GM18519 (cell line): ENCODE results near the gene ERN1.

Source experiments
- ATAC-seq: cut with Tn5 transposase; IDR thresholded peaks from one replicate; pipeline ENCODE4 v1.9.1; 2021; ENCODE audit warnings: mild to moderate bottlenecking, moderate library complexity; ENCODE audit not compliant: unreplicated experiment, low FRiP score

The ERN1 gene

DNA sequence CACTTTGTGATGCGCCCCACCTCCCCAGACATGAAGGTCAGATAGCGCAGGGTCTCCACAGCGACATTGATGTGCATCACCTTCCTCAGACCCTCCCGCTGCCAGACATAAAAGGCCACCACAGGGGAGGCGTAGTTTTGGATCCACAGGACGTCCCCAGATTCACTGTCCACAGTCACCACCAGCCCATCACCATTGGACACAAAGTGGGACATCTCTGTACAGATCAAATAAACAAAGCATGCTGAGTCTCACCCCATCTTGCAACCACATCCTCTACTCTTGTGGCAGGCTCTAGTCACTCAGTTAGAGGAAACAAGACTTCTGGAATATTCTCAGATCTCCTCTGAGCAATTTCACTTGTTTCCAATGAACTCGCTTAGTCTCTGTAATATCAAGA lies 63.2 kb downstream of the ERN1 start:
- no peak for ATAC-seq

GRCh38 chr17:64065161-64065560 lies 64.8 kb downstream of the ERN1 start:
- ATAC-seq = no peak

DNA sequence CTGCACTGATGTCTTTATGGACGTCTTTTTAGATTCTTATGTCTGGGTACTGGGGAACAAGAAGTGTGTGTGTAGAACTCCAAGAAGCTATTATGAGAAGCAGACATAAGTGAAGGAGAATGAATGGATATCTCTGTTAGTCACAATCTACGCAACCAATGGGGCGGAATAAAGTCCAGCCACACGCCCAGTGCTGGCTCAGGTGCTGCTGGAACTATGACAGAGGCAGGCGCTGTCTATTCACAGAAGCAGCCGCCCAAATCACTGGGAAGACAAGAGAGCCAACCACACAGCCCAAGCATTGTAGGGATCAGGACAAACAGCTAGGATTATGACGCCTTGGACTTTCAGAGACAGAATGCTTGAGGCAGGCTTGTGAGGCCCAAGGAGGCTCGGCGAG lies 65.6 kb downstream of the ERN1 start:
- ATAC-seq = no peak

DNA sequence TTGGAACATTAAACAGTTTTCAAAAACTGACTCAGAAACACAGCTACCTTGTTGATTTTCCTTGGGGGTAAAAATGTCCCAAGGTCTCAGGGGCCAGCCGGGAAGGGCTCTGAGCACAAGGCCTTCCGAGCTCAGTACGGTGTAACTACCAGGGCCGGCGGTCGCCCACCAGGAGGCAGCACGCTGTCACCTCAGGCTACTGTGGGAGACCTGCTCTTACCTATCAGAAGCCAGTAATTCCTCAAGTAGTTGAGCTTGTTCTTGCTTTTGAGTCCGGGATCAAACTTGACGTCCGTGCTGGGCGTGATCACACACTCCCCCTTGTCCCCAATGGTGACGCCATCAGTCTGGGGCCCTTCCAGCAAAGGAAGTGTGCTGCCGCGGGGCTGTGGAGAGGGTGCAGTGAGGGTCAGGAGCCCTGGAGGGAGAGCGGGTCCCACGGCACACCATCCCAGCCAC lies 66.1 kb downstream of the ERN1 start:
- ATAC-seq = no peak

DNA sequence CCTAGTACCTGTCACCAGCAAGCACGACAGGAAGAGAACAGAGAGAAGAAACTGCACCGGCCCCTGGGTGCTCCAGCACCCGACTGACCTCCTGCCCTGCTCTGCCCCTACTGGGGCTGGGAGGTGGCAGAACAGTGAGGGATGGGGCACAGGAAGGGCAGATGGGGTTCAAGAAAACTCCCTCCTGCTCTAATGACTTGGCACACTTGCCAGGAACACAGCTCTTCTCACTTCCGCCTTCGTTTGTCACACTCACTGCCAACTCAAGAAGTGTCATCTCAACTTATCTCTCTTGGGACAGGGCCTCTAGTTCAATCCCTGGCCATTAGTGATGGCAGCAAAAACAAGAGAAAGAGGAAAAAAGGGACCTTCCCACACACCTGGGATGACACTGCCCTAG lies 66.9 kb downstream of the ERN1 start:
- no peak for ATAC-seq

DNA sequence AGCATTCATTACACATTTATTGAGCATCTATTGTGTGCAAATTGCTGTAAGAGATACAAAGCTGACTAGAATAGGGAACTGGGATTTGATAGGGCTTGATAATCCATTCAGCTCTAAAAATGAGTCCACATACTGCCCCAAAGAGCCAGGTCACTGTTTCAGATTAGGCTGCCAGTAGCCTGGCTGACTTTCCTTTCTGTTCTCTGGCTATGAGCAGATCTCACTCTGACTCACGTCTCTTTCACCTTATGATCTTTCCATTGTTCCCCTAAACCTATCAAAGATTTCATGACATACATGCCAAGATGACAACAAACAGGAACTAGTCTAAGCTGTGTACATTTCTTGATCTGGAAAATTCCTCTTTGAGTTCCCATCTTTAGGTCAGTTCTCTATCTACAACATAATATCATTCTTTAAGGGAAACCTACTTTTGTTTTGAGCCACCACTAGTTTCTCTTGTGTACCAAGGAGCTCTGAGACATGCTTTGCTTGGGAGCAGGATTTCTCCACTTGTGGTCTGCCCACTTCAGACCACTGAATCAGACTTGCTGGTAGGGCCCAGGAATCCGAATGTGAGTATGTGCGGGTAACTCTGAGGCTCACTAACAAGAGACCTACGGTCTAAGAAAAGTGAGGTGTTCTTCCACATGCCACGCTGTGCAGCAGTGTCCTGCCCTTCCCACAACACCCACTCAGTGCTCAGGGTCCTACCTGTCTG lies 68.6 kb downstream of the ERN1 start:
- no peak for ATAC-seq

DNA sequence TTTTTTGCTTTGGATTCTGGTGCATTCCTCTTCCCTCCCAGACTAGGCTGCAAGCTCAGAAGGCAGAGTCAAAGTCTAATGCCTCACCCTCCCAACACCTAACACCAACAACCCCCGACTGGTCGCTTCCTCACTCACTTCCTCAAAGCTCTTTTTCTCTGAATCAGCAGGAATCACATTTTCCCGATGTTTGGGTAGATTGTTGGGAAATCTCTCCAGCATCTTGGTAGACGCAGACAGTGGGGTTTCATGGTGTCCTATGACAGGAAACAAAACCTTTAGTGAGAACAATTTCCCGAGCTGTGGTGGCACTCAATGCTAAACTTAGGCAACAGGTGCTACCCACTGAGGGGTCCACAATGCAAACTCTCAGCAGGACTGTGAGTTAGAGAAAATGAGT lies 69.6 kb downstream of the ERN1 start:
- ATAC-seq = no peak

DNA sequence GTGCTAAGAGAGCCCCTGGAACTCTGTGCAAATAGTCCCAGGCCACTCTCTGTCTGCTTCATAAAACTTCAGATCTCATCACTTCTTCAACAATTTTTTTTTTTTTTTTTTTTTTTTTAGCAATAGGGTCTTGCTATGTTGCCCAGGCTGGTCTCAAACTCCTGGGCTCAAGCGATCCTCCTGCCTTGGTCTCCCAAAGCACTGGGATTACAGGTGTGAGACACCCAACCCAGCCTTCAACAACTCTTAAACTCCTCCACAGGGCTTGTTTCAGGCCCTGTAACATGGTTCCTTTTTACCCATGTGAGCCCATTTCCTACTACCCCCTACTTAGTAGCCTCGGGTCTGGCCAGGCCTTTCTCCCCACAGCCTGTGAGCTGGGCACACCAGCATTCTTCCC lies 70.2 kb downstream of the ERN1 start:
- no peak for ATAC-seq

- ATAC-seq = no peak
Observed at GRCh38 chr17:64058621-64059020, 71.3 kb downstream of the ERN1 start.

DNA sequence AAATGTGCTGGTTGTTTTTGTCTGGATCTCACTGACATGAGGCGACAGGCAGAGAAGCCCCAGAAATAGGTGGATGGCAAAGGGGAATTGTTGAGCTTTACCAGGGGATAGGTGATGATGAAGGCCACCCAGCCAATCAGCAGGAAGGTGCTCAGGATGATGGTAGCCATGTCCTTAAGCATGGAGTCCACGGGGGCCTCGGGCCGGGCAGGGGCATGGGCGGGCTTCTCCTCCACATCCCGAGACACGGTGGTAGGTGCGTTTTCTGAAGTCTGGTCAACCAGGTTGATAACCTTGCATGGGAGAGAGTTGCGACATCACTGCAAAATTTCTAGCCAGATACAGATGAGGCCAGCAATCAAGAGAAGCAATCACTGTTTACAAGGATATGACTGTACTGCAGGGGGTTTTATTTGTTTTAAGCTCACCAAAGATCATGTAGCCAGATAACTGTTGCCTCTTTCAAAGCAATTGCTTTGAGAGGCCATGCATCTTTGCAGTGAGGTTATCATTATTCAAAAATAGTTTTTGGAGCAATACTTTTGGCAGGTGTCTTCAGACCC lies 72.2 kb downstream of the ERN1 start:
- no peak for ATAC-seq

- no peak for ATAC-seq
Observed at GRCh38 chr17:64056269-64057005, 73.5 kb downstream of the ERN1 start.

DNA sequence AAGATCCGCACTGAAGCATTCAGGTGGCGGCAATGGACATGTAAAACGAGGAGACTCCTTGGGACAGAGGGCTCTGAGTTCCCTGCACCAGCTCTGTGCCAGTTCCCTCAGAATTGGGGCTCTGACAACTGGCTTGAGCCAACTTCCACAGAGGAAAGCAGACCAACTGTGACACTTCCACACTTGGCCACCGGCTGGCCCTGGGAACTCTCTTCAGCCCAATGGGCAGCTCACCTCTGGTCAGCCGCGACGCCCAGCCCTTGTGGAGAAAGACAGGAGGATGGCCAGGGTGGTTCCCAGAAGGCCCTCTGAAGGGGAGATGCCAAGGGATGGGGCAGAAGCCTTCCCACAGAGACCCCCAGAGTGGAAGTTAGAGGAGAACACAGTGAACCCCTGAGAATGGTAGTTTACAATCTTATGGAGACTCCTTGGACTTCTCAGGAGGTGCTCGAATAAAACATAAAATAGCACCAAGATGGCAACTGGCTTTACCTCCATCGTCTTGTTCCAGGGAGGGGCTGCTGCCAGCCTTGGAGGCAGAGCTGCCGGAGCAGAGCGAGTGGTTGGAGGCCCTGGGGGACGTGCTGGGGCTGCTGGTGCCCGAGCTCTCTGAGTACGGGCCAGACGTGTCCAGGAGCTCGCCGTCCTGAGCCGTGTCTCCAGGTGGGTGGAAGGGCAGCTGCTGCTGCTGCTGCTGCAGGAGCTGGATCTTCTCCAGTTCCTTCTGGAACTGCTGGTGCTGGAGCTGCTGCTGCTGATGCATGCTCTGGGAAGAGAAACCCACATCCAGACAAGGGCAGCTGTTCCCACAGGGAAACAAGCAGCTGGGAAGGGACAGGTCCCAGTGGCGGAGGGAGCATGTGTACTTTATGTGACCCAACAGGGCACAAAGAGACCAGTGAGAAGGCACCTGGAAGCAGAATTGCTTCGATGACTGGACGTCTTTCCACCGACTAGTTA lies 74.5 kb downstream of the ERN1 start:
- no peak for ATAC-seq

DNA sequence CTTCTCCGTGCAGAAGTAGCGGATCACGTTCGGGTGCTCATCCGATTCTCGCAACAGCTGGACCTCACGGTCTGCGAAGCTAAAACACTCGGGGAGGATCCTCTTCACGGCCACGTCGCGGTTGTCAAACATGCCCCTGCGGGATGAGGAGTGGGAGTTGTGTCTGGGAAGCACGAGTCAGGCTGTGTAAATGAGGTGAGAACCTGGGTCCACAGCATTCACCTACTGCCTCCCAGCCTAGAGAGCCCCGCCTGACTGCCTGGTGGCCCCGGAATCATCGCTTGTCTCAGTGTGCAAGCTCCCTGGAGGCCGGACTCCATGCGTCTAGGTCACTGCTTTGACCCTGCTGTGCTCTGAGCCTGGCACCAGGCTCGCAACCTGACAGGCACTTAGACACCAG lies 75.6 kb downstream of the ERN1 start:
- ATAC-seq = no peak

GRCh38 chr17:64053101-64053500 lies 76.8 kb downstream of the ERN1 start:
- ATAC-seq = no peak

DNA sequence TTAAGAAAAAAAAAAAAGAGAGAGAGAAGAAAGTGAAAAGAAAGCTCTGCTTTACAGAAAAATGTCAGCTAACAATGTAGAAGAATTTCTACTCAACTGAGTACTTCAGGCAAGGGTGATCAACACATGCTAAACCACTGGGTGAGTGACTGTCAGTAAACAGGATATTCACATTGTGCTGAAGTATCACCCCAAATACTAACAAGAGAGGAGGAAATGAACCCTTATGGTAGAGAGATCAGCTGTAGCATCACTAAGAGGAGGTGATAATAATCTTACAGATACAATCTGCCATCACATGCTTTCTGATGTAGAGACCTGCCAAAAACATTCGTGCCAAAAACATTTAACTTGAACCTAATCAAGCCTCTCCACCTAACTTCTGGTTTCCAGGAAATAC lies 78.8 kb downstream of the ERN1 start:
- no peak for ATAC-seq

DNA sequence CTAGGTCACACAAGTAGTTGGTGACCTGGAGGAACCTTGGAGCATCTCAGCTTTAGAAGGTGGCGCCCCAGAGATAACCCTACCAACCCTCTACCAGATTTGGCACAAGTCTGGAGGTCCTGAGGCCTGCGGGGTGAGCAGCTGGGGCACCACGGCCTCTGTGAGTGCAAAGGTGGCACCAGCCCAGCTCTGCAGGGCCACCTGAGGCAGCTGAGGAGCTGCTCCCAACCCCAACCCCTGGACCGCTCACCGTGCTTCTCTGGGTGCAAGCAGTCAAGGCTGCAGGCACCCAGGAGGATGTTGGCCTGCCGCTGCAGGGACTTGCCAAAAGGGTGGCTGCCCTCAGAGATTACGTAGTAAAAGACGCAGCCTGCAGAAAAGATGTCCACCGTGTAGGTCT lies 81.1 kb downstream of the ERN1 start:
- no peak for ATAC-seq

- no peak for ATAC-seq
Observed at GRCh38 chr17:64045176-64045575, 84.8 kb downstream of the ERN1 start.

DNA sequence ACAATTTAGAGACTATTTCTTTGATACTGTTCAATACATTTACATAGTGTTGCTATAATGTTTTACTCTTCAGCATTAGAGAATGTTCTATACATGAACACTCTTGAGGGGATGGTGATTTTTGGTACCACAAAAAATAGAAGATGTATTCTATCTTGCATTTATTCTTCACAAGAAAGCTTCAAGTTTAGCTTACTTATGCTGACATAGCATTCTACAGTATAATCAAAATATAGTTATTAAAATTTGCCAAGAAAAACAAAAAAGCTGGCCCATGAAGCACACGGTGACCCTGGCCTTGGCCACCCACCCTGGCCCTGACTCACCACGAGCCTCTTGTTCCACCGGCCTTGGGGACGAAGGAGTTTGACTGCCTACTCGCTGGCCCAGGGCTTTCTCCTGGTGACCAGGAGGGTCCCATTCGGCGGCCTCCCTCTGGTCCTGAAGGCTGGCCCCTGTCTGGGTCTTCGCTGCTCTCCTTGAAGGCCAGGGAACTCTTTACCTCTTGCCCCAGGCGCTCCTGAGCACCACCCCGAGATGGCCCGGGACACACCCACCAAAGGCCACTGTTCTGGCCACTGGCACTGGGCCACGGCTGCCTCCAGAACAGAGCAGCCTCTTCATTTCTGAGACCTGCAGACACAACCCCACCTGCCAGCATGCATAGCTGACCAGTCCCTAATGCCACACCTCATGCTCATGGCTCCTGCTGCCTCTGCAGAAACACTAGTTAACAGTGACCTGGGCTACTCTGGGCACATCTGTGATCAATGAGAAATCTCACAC lies 87.1 kb downstream of the ERN1 start:
- ATAC-seq = no peak

DNA sequence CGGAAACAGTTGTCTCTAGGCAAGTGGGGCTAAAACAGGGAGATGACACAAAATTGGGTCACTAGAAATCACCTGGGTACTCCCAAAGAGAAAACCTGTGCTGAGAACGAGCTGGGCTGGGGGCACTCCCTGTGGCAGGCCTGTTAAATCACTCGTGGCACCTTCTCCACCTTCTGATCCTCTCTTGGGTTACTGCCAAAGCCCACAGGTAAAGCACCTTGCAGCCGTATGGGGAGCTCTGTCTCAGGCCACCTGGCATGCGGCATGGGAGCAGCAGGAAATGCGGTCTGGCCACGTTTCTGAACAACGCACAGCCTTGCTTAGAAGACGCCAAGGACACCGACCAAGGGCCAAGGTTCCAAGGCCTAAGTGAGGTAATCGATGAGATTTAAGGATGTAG lies 88.0 kb downstream of the ERN1 start:
- ATAC-seq = no peak

- ATAC-seq = no peak
Observed at GRCh38 chr17:64040206-64040605, 89.7 kb downstream of the ERN1 start.
